Caco-2 (cell line): ENCODE measurements around the gene SRPK1. TPM values are rescaled to one million over a fixed set of nuclear protein-coding genes. Genes with fewer than 3 reads are reported as not detected.

ENCODE experiments used
- BruUV-seq: library from RNA; stranded (reverse); fragments of 400-500 nt; replicated peaks from 2 replicates; lab custom pipeline; 2021; lab: Mats Ljungman, UMichigan
- CTCF ChIA-PET: fragments of 300-600 bp; sonication (Branson Sonifier 250); formaldehyde crosslinking; loops from one replicate; lab custom pipeline; 2022; ENCODE audit warnings: antibody characterized with exemption; lab: Charles Lee
- POLR2A ChIA-PET: fragments of 300-600 bp; sonication (Branson Sonifier 250); formaldehyde crosslinking; loops from one replicate; lab custom pipeline; 2022; ENCODE audit warnings: antibody characterized with exemption; lab: Charles Lee
- DNase-seq, 2 experiments: peaks; one replicate each; pipeline versions ENCODE4 v3.0.0 to v3.0.0-alpha.2; 2020 to 2022
- H3K27me3 ChIP-seq: replicated peaks from 2 replicates; pipeline ENCODE4 v1.6.0; 2011; ENCODE audit warnings: low read length; ENCODE audit not compliant: control insufficient read depth, insufficient read depth
- H3K36me3 ChIP-seq: 2 replicates; pipeline ENCODE4 v1.5.1; 2011; ENCODE audit warnings: low read length; ENCODE audit not compliant: control insufficient read depth, insufficient read depth
- H3K4me1 ChIP-seq: fragments of 250-450 bp; sonication (Bioruptor Pico); 2 replicates; pipeline ENCODE4 v1.5.1; 2020; ENCODE audit warnings: mild to moderate bottlenecking
- H3K4me3 ChIP-seq: 2 replicates; pipeline ENCODE4 v1.5.1; 2011; ENCODE audit warnings: low read depth, mild to moderate bottlenecking, control low read depth, low read length
- H3K9me3 ChIP-seq: fragments of 250-450 bp; sonication (Bioruptor Pico); 2 replicates; pipeline ENCODE4 v1.5.1; 2020; ENCODE audit warnings: mild to moderate bottlenecking, moderate library complexity
- H3K27ac Mint-ChIP-seq: one replicate; pipeline ENCODE4 v1.8.0; 2022; ENCODE audit warnings: mixed read lengths; ENCODE audit not compliant: unreplicated experiment
- H3K27me3 Mint-ChIP-seq: one replicate; pipeline ENCODE4 v1.8.0; 2022; ENCODE audit warnings: mixed read lengths; ENCODE audit not compliant: insufficient read depth, unreplicated experiment
- H3K36me3 Mint-ChIP-seq: one replicate; pipeline ENCODE4 v1.8.0; 2022; ENCODE audit warnings: mild to moderate bottlenecking, mixed read lengths; ENCODE audit not compliant: insufficient read depth, unreplicated experiment
- H3K4me1 Mint-ChIP-seq: one replicate; pipeline ENCODE4 v1.8.0; 2022; ENCODE audit warnings: low read depth, mixed read lengths; ENCODE audit not compliant: unreplicated experiment
- H3K4me3 Mint-ChIP-seq: one replicate; pipeline ENCODE4 v1.8.0; 2022; ENCODE audit warnings: mild to moderate bottlenecking, moderate library complexity, mixed read lengths; ENCODE audit not compliant: unreplicated experiment
- H3K9me3 Mint-ChIP-seq: one replicate; pipeline ENCODE4 v1.8.0; 2022; ENCODE audit warnings: mixed read lengths; ENCODE audit not compliant: unreplicated experiment
- intact Hi-C: fragments of 100-400 bp; cut with micrococcal nuclease; formaldehyde crosslinking; loops from one replicate; pipeline ENCODE4 v1.10.0; 2022; ENCODE audit not compliant: unreplicated experiment
- total RNA-seq: library from RNA; stranded (reverse); gene quantifications from 2 replicates; pipeline ENCODE4 v1.2.3, GENCODE V29; 2022
- TF ChIP-seq, protein P1 (sequence below), 2 experiments: fragments of 200-600 bp in 1 of 2; IDR thresholded peaks; 1 replicate in 1 of 2; 2 replicates in 1 of 2; pipeline versions ENCODE4 v1.5.1 to v1.8.0; 2011 to 2022; ENCODE audit warnings: antibody characterized with exemption in 1 of 2, control low read depth in 1 of 2, inconsistent platforms in 1 of 2, low read depth in 1 of 2, low read length in 1 of 2, mild to moderate bottlenecking in 1 of 2, moderate library complexity in 1 of 2; ENCODE audit not compliant: insufficient read depth in 1 of 2, severe bottlenecking in 1 of 2, unreplicated experiment in 1 of 2

Gene SRPK1
- total RNA-seq, 1 experiment from 2014 or later, result 114 TPM

DNA sequence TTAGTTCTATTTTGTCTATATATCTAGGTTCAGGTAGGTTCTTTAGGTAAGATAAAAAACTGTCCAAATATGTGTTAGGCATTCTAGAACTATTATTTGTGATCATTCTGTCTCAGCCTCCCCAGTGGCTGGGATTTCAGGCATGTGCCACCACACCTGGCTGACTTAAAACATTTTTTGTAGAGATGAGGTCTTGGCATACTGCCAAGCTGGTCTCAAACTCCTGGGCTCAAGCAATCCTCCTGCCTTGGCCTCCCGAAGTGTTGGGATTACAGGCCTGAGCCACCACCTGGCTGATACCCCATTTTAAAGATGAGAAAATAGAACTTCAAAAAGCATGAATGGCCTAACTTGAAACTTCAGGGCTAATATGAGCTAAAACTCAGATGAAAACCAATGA is 81.9 kb downstream of the SRPK1 start:
- Histone ChIP-seq H3K9me3 (no peaks in the 10 kb centered on the region), H3K4me1 (no peaks in the 10 kb centered on the region), H3K36me3 (no peaks in the 10 kb centered on the region), H3K27me3 (no peaks in the 10 kb centered on the region), H3K4me3 (no peak overlapping the region)
- Mint-ChIP-seq H3K4me1 (no peaks in the 10 kb centered on the region), H3K27me3 (no peaks in the 10 kb centered on the region), H3K36me3 (peaks cover 96% of the 10 kb centered on the region), H3K9me3 (no peaks in the 10 kb centered on the region), H3K27ac (no peak overlapping the region), H3K4me3 (no peak overlapping the region)
- DNase-seq, result no peak
- CTCF ChIA-PET, result no interaction called here
- TF ChIP-seq, protein P1, sequence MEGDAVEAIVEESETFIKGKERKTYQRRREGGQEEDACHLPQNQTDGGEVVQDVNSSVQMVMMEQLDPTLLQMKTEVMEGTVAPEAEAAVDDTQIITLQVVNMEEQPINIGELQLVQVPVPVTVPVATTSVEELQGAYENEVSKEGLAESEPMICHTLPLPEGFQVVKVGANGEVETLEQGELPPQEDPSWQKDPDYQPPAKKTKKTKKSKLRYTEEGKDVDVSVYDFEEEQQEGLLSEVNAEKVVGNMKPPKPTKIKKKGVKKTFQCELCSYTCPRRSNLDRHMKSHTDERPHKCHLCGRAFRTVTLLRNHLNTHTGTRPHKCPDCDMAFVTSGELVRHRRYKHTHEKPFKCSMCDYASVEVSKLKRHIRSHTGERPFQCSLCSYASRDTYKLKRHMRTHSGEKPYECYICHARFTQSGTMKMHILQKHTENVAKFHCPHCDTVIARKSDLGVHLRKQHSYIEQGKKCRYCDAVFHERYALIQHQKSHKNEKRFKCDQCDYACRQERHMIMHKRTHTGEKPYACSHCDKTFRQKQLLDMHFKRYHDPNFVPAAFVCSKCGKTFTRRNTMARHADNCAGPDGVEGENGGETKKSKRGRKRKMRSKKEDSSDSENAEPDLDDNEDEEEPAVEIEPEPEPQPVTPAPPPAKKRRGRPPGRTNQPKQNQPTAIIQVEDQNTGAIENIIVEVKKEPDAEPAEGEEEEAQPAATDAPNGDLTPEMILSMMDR (IDR thresholded peaks at IDR 0.05; ENCODE audit: insufficient read depth in 1 of 2, low read depth in 1 of 2, low read length in 1 of 2, severe bottlenecking in 1 of 2, unreplicated experiment in 1 of 2), result no peak
- intact Hi-C loops, result no loop called here
- BruUV-seq, result no TSS peak
- POLR2A ChIA-PET, result no interaction called here

- Histone ChIP-seq H3K4me1 (peaks cover 13% of the 10 kb centered on the region), H3K9me3 (no peaks in the 10 kb centered on the region), H3K27me3 (no peaks in the 10 kb centered on the region), H3K4me3 (no peak overlapping the region), H3K36me3 (no peaks in the 10 kb centered on the region)
- peaks cover 58% of the 10 kb centered on the region for H3K36me3 Mint-ChIP-seq
- H3K27ac Mint-ChIP-seq, result no peak overlapping the region
- TF ChIP-seq, protein P1 (IDR thresholded peaks at IDR 0.05; ENCODE audit: insufficient read depth in 1 of 2, low read depth in 1 of 2, low read length in 1 of 2, severe bottlenecking in 1 of 2, unreplicated experiment in 1 of 2), result no peak
- ChIA-PET CTCF (no interaction called here), POLR2A (no interaction called here)
- H3K4me3 Mint-ChIP-seq, result no peak overlapping the region
- H3K9me3 Mint-ChIP-seq, result no peaks in the 10 kb centered on the region
- peaks cover 6% of the 10 kb centered on the region for H3K4me1 Mint-ChIP-seq
- intact Hi-C loops, result no loop called here
- no TSS peak for BruUV-seq
- H3K27me3 Mint-ChIP-seq, result no peaks in the 10 kb centered on the region
- peak in 1 of 2 experiments; percentile 12 for DNase-seq
These were observed 87.4 kb downstream of the SRPK1 start for GRCh38 chr6:35833536-35833935.

GRCh38 chr6:35831257-35832007 is 89.5 kb downstream of the SRPK1 start:
- Histone ChIP-seq H3K27me3 (no peaks in the 10 kb centered on the region), H3K9me3 (no peaks in the 10 kb centered on the region), H3K4me3 (no peak overlapping the region), H3K36me3 (no peaks in the 10 kb centered on the region), H3K4me1 (peaks cover 13% of the 10 kb centered on the region)
- no peak overlapping the region for H3K27ac Mint-ChIP-seq
- peaks cover 37% of the 10 kb centered on the region for H3K36me3 Mint-ChIP-seq
- intact Hi-C loops, result no loop called here
- peak in 1 of 2 experiments; percentile 21 for DNase-seq
- peaks cover 6% of the 10 kb centered on the region for H3K4me1 Mint-ChIP-seq
- no peak overlapping the region for H3K4me3 Mint-ChIP-seq
- TF ChIP-seq, protein P1 (IDR thresholded peaks at IDR 0.05; ENCODE audit: insufficient read depth in 1 of 2, low read depth in 1 of 2, low read length in 1 of 2, severe bottlenecking in 1 of 2, unreplicated experiment in 1 of 2), result no peak
- CTCF ChIA-PET, result no interaction called here
- BruUV-seq, result no TSS peak
- POLR2A ChIA-PET, result no interaction called here
- H3K9me3 Mint-ChIP-seq, result no peaks in the 10 kb centered on the region
- H3K27me3 Mint-ChIP-seq, result no peaks in the 10 kb centered on the region
